NOMO-1 (cell line): Measurements from ENCODE around the gene SLC45A3.
A peak's percentile ranks its signal among the peaks of the same experiment; 100 is the strongest.

Experiments
- DNase-seq, 2 experiments: peaks; one replicate each; lab custom pipeline; 2025; ENCODE audit not compliant: unreplicated experiment in 2 of 2; lab: John Stamatoyannopoulos, UW

Gene SLC45A3

DNA sequence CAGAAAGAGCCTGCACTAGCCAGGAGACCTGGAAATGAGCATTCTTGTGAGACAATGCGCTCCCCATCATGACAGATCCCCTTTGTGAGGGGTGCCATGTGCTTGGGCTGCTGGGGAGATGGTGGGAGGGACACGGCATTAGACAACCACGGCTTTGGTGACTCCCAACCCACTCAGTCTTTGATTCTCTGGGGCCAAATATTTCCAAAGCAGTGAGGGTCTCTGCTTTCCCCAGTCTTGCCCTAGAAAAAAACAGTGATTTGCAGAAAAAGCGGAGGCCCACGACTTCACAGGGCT lies 10.2 kb downstream of the SLC45A3 start:
- no peak for DNase-seq

DNA sequence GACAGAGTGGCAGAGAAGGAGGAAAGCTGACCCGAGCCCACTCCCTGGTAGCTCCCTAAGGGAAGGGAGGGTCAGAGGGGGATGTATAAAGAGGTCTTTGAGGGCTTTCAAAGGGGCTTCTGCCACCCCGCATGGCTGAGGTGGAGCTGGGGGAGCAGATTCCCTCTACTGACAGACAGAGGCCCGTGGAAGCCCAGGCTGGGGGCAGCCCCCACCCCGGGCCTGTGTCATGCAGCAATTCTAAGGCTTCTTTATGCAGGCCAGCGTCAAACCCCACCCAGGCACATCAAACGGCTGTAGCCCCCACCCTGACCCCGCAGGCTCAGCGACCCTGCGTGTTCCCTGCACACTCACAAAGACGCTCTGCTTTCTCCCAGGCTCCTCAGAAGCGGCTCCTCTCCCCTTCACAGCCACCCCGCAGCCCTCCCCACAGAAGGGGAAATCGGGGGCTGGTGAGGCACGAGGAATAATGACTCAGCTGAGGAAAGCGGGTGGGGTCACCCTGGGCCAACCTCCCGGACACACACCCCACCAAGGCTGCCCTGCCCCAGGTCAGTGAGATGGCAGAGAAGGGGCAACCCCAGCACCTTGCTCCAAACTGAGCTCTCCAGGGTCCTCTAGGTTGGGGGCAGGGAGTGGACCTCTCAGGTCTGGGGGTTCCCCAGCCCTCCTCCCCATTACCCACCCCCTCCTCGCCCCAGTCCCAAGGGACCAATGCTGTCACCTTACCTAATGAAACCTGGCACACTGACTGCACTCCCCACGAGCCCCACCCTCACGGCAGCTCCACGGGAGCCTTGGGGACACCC lies 10.8 kb downstream of the SLC45A3 start:
- DNase-seq: no peak

DNA sequence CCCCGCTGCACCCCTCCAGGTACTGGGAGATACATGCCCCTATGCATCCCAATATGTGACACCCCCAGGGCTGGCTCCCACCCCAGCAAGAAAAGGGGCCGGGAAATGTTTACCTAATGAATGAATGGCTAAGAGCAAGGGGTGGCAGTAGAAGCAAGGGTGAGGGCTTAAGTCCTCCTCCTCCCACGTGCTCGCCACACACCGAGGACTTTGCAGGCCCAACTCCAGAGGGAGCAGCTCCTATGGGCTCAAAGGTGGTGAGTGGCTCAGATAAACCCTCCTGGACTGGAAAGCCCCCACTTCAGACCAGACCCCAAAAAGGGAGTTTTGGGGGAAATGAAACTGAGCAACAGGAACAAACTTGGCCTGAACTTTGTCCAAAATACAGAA lies 11.4 kb downstream of the SLC45A3 start:
- peak; percentile 28 to 50 for DNase-seq

DNA sequence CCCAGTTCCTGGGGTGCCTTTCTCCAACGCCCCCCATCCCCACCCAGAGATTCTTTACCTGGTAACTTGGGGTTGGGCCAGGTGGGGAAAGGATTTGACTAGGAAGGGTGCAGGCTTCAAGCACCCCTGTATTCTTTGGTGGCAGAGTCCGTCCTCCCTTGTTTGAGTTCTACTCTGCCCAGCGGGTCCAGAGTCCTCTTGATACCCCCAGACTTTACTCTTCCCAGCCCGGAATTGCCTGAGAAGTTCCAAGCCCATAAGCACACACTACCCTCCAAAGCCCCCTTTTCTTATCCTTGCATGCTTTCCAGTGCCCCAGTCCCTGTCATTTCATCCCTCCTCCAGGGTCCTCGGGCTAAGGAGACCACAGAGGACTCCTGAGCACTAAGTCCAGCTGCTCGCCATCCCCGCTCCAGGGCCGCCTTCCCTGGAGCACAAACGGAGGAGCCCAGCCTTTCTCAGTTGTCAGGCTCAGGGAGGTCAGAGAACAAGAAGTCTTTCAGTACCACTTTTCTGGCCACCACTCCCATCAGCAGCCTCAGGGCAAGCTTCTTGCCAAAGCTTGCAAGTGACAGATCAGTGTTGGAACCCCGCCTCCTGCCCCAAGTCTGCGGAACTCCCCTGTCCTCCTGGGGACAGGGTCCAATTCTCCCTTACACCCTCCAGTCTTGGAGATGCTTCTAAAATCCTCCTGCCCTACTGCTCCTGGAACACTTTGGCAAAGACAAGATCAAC lies 12.2 kb downstream of the SLC45A3 start:
- DNase-seq: peak in 1 of 2 experiments; percentile 14

DNA sequence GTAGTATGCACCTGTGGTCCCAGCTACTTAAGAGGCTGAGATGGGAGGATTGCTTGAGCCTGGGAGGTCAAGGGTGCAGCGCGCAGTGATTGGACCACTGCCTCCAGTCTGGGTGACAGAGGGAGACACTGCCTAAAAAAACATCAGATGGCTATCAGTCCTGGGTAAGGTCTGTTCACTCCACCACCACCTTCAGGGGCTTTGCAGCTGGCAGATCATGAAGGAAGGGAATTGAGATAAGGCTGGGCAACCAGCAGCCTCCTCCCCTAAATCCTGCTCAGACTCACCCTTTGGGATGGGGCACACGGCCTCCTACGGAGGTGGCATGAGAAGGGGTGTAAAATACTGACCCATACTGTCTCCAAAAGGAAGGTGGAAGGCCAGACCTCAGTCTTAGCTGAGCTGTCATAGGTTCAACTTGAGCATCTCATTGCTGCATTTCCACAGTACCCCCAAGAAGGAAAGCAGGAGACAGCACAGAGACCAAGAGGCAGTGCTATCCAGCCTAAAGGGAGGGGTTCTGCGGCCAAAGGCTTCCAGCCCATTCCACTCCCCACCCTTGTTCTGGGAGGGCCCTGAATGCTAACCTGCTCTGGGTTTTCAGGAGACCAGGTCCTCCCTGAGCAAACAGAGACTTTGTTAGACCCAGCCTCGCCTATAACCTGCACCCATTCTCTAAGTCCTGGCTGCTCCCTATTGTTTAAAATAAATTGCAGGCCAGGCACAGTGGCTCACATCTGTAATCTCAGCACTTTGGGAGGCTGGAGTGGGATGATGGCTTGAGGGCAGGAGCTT lies 13.7 kb downstream of the SLC45A3 start:
- no peak for DNase-seq

DNA sequence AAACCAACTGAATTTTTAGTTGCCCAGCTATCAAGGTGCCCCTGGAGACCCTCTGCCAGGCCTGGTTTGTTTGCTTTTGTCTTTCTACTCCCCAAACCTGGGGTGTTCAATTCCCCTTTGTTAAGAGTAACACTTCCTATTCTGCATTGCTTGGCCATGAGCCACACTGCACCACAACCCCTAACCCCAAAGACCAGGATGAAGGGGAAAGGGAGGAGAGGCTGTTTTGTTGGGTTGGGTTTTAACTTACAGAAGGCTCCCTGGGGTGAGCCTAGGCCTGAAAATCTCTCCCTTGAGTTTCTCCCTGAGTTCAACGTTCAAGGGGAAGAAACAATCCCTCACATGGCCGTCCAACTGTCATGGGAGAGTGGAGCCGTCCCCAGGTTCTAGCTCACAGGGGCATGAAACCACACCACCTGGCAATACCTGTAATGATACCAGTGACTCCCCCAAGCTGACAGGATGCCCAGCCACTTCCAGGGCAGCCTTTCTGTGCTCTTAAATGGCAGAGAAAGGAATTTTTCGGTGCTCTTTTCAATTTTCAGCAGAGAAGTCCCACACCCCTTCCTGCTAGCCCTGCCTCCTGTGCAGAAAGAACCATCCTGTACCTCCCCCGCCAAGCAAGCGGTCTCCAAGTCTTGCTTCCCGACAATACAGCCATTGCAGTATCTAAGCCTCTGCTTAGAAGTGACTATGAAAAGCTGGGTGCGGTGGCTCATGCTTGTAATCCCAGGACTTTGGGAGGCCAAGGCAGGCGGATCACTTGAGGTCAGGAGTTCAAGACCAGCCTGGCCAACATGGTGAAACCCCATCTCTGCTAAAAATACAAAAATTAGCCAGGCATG lies 14.9 kb downstream of the SLC45A3 start:
- peak in 1 of 2 experiments; percentile 7 for DNase-seq

DNA sequence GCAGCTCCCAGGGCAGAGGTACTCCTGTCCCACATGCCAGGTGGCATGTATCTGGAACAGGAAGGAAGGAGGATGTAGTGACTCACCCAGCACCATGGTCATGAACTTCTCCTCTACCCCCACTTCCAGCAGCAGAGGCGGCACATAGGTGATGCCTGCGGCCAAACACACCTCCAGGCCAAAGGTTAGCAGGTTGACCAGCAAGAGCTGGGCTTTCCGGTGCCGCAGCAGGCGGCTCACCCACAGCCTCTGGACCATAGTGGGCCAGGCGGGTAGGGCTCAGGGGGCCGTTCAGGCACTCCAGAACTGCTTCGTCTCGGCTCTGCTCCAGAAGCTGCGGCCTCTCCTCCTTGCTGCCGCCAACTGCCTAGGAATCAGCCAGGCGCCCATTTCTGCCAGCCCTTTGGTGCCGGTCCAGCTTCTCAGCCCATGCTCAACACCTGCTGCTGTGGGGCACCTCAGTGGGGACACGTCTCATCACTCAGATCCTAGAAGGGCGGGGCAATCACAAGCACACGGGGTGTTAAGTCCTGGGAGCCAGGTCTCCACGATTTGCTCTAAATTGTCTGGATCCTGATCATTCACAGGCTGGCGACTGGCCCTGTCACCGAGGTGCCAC lies 15.8 kb downstream of the SLC45A3 start:
- DNase-seq: no peak

DNA sequence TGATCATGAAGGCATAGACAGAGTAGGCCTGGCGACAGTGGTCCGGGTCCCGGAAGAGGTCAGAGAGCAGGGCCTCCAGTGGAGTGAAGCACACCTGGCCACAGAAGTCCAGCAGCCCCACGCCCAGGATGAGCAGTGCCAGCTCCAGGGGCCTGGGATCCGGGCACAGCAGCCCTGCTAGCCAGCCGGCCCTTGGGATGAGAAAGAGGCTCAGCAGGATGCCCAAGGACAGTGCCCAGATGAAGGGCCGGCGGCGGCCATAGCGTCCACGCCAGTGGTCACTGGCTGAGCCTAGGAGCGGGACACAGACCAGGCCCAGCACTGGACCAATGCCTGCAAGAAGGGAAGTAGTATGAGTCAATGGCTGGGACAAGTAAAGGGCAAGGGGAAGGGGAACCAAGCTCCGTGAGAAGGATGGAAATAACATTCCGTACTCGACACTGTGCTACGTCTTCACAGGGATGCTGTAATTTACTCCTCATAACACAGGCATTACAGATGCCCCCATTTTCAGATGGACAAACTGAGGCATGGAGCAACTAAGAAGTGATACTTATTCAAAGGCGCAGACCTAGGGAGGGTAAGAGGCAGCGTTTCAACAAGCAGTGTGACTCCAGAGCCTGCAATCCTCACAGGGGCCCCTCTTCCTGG lies 16.9 kb downstream of the SLC45A3 start:
- DNase-seq: no peak

DNA sequence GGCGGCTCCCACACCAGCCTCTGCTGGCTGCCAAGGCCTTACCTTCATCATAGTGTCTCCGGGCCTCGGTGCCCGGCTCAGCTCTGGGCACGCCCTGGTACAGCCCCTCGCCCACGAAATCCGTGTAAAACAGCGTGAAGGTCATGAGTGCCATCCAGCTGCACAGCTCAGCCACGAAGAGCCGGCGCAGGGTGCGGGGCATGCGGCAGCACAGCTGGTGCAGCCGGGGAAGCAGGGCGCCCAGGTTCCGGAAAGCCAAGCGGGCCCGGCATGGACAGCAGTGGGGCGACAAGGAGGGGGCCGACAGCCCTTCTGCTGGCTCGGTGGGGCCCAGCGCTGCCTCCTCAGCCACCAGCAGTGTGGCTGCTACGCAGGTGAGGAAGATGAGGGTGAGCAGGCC lies 17.5 kb downstream of the SLC45A3 start:
- DNase-seq: no peak

DNA sequence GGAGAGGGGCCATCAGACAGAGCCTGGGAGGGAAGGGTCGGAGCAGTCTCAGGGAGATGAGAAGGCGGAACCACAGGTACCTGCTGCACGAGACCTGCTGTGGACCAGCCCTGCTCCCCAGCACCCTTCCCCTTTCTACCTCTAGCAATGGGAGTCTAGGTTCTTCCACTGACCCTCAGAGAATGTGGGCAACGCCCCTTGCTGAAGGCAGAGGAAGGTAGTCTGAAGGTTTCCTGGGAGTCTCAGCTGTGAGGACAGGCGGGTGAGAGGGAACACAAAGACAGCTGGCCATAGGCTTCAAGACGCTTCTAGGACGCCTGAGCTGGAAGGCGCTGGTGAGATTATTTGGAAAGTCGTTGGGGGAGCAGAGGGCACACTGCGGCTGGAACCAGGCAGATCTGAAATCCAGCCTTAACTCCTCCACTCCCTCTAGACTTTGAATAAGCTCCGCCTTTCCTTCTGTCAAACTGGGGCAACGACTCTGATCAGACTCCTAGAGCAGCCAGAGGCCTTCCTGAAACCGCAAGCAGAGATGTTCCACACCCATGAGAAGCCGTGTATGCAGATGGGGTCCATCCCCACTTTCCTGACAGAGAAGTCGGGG lies 18.1 kb downstream of the SLC45A3 start:
- no peak for DNase-seq

DNA sequence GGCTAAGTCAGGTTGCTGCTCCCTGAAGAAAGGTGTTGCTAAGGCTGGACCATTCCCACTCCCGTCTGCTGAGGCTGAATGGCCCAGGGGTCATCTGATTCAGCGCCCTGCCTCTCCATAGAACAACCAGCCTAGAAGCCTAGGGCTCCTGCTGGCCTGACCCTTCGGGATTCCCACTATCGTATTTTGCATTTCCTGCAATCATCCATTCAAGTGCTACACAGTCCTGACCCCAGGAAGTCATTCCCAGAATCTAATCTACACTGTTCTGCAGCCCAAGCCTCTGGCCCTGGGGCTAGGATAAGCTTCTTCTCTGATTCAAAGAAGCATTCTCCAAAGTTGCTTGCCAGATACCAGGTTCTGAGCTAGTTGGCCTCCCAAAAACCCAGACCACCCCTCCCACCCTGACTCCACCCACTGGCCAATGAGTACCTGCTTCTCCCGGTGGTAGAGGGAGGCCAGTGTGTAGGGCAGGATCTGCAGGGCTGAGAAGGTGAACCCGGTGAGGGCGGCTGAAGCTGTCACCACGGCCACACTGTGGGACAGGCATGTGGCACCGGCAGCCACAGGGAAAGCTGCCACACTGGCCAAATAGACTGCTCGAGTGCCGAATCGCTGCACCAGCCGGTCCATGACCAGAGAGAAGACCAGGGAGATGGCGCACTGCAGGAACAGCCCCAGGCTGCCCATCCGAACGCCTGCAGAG lies 18.7 kb downstream of the SLC45A3 start:
- DNase-seq: no peak

DNA sequence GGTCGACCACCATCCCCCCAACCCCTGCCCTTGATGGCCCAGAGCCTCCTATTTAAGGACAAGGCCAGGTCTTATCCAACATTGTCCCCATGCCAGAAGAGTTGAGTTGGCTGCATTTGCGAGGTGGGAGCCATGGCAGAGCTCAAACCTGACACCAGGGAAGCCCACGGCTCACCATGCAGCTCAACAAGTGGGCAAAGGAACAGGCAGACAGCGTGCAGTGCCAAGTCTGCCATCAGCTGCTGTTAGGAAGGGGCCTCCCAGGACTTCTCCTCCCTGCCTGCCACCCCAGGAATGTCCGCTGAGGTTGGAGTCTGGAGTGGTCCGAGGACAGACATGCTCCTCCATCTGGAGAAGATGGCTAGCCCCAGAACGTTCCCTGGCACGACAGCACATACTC lies 19.9 kb downstream of the SLC45A3 start:
- no peak for DNase-seq

DNA sequence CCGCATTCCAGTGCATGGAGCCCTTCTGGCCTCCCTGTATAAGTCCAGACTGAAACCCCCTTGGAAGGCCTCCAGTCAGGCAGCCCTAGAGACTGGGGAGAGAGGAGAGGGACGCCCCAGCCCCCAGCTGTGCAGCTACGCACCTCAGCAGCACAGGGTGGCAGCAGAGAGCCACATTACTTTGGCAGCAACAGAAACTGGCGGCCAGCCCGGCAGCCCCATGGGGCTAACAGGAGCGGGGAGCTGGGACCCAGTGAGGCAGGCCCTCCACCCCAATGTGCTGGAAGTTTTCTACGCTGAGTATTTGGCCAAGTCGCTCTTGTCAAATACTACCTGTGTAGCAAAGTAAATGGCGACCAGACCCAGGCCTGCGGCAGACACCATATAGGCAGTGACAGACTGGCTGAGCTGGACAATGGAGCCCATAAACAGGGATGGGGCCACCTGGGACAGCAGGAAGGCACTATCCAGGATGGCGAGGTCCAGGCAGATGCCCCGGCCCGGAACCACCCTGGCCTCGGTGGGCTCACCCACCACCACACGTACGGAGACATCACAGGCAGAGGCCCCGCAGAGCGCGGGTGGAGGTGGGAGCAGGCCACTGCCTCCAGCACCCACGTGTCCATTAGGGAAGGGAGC lies 21.2 kb downstream of the SLC45A3 start:
- DNase-seq: peak; percentile 53 to 57

DNA sequence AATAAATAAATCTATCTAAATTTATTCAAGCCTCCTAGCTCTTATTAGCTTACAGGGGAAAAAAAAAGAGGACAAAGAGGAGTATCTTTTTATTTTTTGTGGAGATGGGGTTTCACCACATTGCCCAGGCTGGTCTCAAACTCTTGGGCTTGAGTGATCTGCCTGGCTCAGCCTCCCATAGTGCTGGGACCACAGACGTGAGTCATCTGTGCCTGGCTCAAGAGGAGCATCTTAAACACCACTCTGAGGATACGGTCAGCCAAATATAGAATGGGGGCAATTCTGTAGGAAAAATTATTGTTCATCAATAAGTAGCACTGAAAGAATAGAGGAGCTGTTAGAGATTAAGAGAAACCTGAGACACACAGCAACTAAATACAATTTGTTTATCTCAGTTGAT lies 24.1 kb downstream of the SLC45A3 start:
- DNase-seq: no peak

DNA sequence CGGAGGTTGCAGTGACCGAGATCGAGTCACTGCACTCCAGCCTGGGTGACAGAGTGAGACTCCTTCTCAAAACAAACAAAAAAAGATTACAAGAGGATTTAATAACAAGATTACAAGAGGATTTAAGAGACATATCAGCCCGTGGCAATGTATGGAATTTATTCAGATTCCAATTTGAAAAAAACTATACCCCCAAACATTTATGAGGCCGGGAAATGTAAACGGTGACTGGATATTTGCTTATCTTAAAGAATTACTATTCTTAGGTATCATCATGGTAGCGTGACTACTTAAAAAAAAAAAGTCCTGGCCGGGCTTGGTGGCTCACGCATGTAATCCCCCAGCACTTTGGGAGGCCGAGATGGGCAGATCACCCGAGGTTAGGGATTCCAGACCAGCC lies 27.3 kb downstream of the SLC45A3 start:
- no peak for DNase-seq

DNA sequence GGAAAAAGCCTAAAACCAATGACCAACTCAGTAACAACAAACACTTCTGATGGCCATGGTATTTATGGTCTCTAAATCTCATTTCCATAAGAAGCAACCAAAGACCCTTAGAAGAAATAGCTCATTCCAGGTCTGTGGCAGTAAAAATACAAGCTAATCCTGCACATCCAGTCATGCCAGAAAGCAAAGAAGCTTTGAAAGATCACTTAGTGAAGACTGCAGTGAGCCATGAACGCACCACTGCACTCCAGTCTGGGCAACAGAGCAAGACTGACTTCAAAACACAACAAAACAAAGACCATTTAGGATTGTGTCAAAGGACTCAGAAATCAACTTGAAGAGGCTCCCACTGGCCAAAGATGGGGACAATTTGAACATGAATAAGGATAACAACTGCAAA lies 30.1 kb downstream of the SLC45A3 start:
- DNase-seq: no peak

DNA sequence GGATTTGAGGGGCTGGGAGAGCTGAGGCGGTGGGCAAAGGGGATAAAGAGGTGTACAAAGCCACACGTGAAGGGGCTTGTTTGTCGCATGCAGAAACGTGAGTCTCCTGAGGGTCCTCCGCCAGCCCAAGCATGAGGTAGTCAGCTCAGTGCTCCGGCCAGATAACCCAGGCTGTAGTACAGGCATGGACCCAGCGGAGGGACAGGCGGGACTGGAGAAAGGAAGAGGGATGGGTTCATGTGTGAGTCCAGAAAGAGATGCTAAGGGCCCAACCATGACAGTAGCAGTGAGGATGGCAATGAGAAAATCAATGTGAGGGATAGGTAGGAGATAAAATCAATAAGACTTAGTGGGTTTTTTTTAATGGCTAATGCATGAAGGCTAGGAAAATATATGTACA lies 34.8 kb downstream of the SLC45A3 start:
- no peak for DNase-seq

DNA sequence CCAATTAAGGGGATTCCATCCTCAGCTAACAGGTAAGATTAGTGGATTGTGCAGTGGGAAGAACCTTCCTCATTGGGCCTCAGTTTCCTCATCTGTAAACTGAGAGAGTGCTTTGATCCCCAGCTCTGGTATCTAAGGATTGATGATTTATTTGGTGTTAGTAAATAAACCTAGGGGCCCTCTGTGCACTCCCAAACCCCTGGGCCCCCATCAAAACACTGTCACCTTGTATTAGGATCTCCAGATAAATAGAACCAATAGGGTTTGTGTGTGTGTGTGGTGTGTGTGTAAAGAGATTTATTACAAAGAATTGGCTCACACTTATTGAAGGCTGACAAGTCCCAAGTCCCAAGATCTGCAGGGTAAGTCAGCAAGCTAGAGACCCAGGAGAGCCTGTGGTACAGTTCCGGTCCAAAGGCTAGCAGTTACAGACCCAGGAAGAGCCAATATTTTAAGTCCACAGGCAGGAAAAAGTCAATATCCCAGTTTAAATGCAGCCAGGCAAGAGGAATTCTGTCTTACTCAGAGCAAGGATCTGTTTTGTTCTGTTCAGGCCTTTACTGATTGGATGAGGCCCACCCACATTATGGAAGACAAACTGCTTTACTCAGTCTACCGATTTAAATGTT lies 37.5 kb downstream of the SLC45A3 start:
- DNase-seq: no peak
